A673 (cell line): ENCODE data around the gene CORO7.

Experiments
- EZH2 ChIP-seq: fragments of 200-600 bp; sonication (generic); IDR thresholded peaks from 2 replicates; pipeline ENCODE4 v1.6.1; 2017; ENCODE audit warnings: borderline replicate concordance, low read depth, mild to moderate bottlenecking, mixed read lengths, antibody characterized with exemption, low read length; ENCODE audit not compliant: poor library complexity, severe bottlenecking
- TF ChIP-seq, protein P1 (sequence below): fragments of 300-800, 200-600 bp; sonication (generic); conservative IDR thresholded peaks from 2 replicates; pipeline ENCODE4 v1.5.1; 2017; ENCODE audit warnings: low read depth, mild to moderate bottlenecking, antibody characterized with exemption, low read length, moderate library complexity, mixed read lengths

DNA sequence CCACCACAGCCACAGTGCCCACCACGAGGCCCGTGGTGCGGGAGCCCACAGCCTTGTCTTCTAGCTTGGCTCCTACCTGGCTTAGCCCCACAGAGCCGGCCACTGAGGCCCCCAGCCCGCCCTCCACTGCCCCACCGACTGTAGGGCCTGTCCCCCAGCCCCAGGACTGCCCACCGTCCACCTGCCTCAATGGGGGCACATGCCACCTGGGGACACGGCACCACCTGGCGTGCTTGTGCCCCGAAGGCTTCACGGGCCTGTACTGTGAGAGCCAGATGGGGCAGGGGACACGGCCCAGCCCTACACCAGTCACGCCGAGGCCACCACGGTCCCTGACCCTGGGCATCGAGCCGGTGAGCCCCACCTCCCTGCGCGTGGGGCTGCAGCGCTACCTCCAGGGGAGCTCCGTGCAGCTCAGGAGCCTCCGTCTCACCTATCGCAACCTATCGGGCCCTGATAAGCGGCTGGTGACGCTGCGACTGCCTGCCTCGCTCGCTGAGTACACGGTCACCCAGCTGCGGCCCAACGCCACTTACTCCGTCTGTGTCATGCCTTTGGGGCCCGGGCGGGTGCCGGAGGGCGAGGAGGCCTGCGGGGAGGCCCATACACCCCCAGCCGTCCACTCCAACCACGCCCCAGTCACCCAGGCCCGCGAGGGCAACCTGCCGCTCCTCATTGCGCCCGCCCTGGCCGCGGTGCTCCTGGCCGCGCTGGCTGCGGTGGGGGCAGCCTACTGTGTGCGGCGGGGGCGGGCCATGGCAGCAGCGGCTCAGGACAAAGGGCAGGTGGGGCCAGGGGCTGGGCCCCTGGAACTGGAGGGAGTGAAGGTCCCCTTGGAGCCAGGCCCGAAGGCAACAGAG, 34.2 kb downstream of the CORO7 start:
- TF ChIP-seq, protein P1, sequence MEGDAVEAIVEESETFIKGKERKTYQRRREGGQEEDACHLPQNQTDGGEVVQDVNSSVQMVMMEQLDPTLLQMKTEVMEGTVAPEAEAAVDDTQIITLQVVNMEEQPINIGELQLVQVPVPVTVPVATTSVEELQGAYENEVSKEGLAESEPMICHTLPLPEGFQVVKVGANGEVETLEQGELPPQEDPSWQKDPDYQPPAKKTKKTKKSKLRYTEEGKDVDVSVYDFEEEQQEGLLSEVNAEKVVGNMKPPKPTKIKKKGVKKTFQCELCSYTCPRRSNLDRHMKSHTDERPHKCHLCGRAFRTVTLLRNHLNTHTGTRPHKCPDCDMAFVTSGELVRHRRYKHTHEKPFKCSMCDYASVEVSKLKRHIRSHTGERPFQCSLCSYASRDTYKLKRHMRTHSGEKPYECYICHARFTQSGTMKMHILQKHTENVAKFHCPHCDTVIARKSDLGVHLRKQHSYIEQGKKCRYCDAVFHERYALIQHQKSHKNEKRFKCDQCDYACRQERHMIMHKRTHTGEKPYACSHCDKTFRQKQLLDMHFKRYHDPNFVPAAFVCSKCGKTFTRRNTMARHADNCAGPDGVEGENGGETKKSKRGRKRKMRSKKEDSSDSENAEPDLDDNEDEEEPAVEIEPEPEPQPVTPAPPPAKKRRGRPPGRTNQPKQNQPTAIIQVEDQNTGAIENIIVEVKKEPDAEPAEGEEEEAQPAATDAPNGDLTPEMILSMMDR = no peak
- no peak for TF ChIP-seq EZH2
